IMR-90 (cell line): ENCODE results near the gene DBN1. TPM values are rescaled to one million over a fixed set of nuclear protein-coding genes. Genes with fewer than 3 reads are reported as not detected.

ENCODE experiments used
- ATAC-seq: fragments of 200-7000 bp; cut with Tn5 transposase; 2 replicates; pipeline ENCODE4 v1.9.1; 2020; ENCODE audit warnings: low read depth, mild to moderate bottlenecking, moderate library complexity
- BruUV-seq: library from RNA; stranded (reverse); fragments of 400-500 nt; replicated peaks from 2 replicates; lab custom pipeline; 2021; lab: Mats Ljungman, UMichigan
- CTCF ChIA-PET: fragments of 300-600 bp; formaldehyde crosslinking; extraction: SDS; loops from one replicate; lab custom pipeline; 2021; ENCODE audit warnings: antibody characterized with exemption; lab: Yijun Ruan, JAX
- POLR2A ChIA-PET: fragments of 300-600 bp; sonication (Branson Sonifier 250); formaldehyde crosslinking; loops from one replicate; lab custom pipeline; 2022; ENCODE audit warnings: antibody characterized with exemption; ENCODE audit not compliant: unreplicated experiment; lab: Charles Lee
- DNase-seq: peaks from one replicate; pipeline ENCODE4 v3.0.0; 2013
- H2AFZ ChIP-seq: replicated peaks from 2 replicates; pipeline ENCODE3; 2013; ENCODE audit warnings: low read length, mild to moderate bottlenecking; ENCODE audit not compliant: poor library complexity
- H2AK5ac ChIP-seq: 2 replicates; pipeline ENCODE4 v1.6.1; 2013; ENCODE audit warnings: low read depth, low read length, inconsistent platforms
- H2AK9ac ChIP-seq: replicated peaks from 2 replicates; pipeline ENCODE3; 2013; ENCODE audit warnings: mild to moderate bottlenecking, low read depth, low read length, moderate library complexity; ENCODE audit not compliant: poor library complexity
- H2BK120ac ChIP-seq: 2 replicates; pipeline ENCODE4 v1.6.1; 2013; ENCODE audit warnings: low read depth, low read length, inconsistent platforms
- H2BK15ac ChIP-seq: 3 replicates; pipeline ENCODE4 v1.6.1; 2013; ENCODE audit warnings: low read depth, low read length, inconsistent platforms
- H2BK20ac ChIP-seq: 2 replicates; pipeline ENCODE4 v1.6.1; 2013; ENCODE audit warnings: low read depth, mild to moderate bottlenecking, inconsistent platforms, low read length, moderate library complexity
- H2BK5ac ChIP-seq: 2 replicates; pipeline ENCODE4 v1.6.1; 2013; ENCODE audit warnings: mild to moderate bottlenecking, low read depth, low read length, inconsistent platforms; ENCODE audit not compliant: poor library complexity, severe bottlenecking
- H3K14ac ChIP-seq: replicated peaks from 2 replicates; pipeline ENCODE4 v1.6.1; 2013; ENCODE audit warnings: low read depth, low read length, inconsistent platforms
- H3K18ac ChIP-seq: 2 replicates; pipeline ENCODE4 v1.6.1; 2013; ENCODE audit warnings: low read depth, low read length, control low read depth
- H3K23ac ChIP-seq: 2 replicates; pipeline ENCODE4 v1.6.1; 2013; ENCODE audit warnings: low read depth, low read length, inconsistent platforms
- H3K27ac ChIP-seq: 2 replicates; pipeline ENCODE4 v1.5.1; 2013; ENCODE audit warnings: mild to moderate bottlenecking, control low read depth, low read length; ENCODE audit not compliant: insufficient read depth
- H3K27me3 ChIP-seq: 2 replicates; pipeline ENCODE4 v1.6.1; 2013; ENCODE audit warnings: low read length; ENCODE audit not compliant: control insufficient read depth, insufficient read depth
- H3K36me3 ChIP-seq: 2 replicates; pipeline ENCODE4 v1.6.1; 2013; ENCODE audit warnings: low read length, mixed read lengths; ENCODE audit not compliant: control insufficient read depth, insufficient read depth
- H3K4ac ChIP-seq: 2 replicates; pipeline ENCODE4 v1.6.1; 2013; ENCODE audit warnings: low read depth, low read length, inconsistent platforms
- H3K4me1 ChIP-seq: 2 replicates; pipeline ENCODE4 v1.6.1; 2013; ENCODE audit warnings: low read length, mixed read lengths; ENCODE audit not compliant: control insufficient read depth, insufficient read depth
- H3K4me2 ChIP-seq: 2 replicates; pipeline ENCODE4 v1.6.1; 2013; ENCODE audit warnings: low read depth, mild to moderate bottlenecking, control low read depth, low read length, moderate library complexity
- H3K4me3 ChIP-seq: 2 replicates; pipeline ENCODE4 v1.5.1; 2013; ENCODE audit warnings: low read depth, mild to moderate bottlenecking, control low read depth, low read length, moderate library complexity; ENCODE audit not compliant: insufficient read depth
- H3K56ac ChIP-seq: 2 replicates; pipeline ENCODE4 v1.6.1; 2013; ENCODE audit warnings: low read length, inconsistent platforms; ENCODE audit not compliant: insufficient read depth; ENCODE audit errors: extremely low read depth
- H3K79me1 ChIP-seq, 2 experiments: 2 replicates each; pipeline ENCODE4 v1.6.1; 2013; ENCODE audit warnings: low read length in 2 of 2, inconsistent platforms in 1 of 2, low read depth in 1 of 2
- H3K9ac ChIP-seq: 2 replicates; pipeline ENCODE4 v1.6.1; 2013; ENCODE audit warnings: low read depth, low read length, control low read depth
- H3K9me1 ChIP-seq: 2 replicates; pipeline ENCODE4 v1.6.1; 2013; ENCODE audit warnings: low read length, inconsistent platforms; ENCODE audit not compliant: insufficient read depth
- H3K9me3 ChIP-seq: 2 replicates; pipeline ENCODE4 v1.6.1; 2013; ENCODE audit warnings: low read length; ENCODE audit not compliant: control insufficient read depth, insufficient read depth
- H4K20me1 ChIP-seq: 2 replicates; pipeline ENCODE4 v1.6.1; 2013; ENCODE audit warnings: low read length, inconsistent platforms; ENCODE audit not compliant: insufficient read depth
- H4K5ac ChIP-seq: 2 replicates; pipeline ENCODE4 v1.6.1; 2013; ENCODE audit warnings: mild to moderate bottlenecking, low read depth, low read length, control low read depth
- H4K8ac ChIP-seq, 2 experiments: 2 replicates each; pipeline ENCODE4 v1.6.1; 2013; ENCODE audit warnings: low read depth in 2 of 2, low read length in 2 of 2, control low read depth in 1 of 2, inconsistent platforms in 1 of 2
- H4K91ac ChIP-seq: 2 replicates; pipeline ENCODE4 v1.6.1; 2013; ENCODE audit warnings: low read depth, low read length, inconsistent platforms; ENCODE audit not compliant: insufficient read depth
- CEBPB ChIP-seq: IDR thresholded peaks from 2 replicates; pipeline ENCODE4 v1.6.1; 2012; ENCODE audit warnings: low read depth, low read length, improper control_type of control experiment
- RCOR1 ChIP-seq: IDR thresholded peaks from 2 replicates; pipeline ENCODE4 v1.6.1; 2012; ENCODE audit warnings: mild to moderate bottlenecking, low read length, improper control_type of control experiment; ENCODE audit not compliant: insufficient replicate concordance
- WGBS, 2 experiments: methylation state at CpG; one replicate each; pipeline versions ENCODE4 v1.1.5 to v1.1.7; 2013; ENCODE audit warnings: missing lambda C conversion rate in 2 of 2; ENCODE audit not compliant: insufficient read length in 1 of 2; ENCODE audit errors: extremely low coverage in 2 of 2; 5-methylcytosine and 5-hydroxymethylcytosine counted together
- dilution Hi-C: fragments of 300-500 bp; cut with HindIII; formaldehyde crosslinking; loops from one replicate; pipeline ENCODE4 v1.14.3; 2018; ENCODE audit warnings: low sequenced_read_pairs; ENCODE audit not compliant: unreplicated experiment
- in situ Hi-C: fragments of 300-500 bp; cut with MboI; formaldehyde crosslinking; loops from 3 replicates; pipeline ENCODE4 v1.14.3; 2019; ENCODE audit warnings: low sequenced_read_pairs, inconsistent platforms, mixed read lengths
- intact Hi-C: fragments of 100-400 bp; cut with micrococcal nuclease; formaldehyde crosslinking; loops from 2 replicates; pipeline ENCODE4 v1.10.0; 2022
- polyA plus RNA-seq, 3 experiments: library from polyadenylated mRNA; depleted of rRNA; stranded (reverse); fragments of >200 nt; gene quantifications; 2 replicates each; pipeline ENCODE4 v1.2.3, GENCODE V29; 2012; ENCODE audit warnings: low replicate concordance in 1 of 3
- total RNA-seq: library from RNA; depleted of rRNA; stranded (reverse); fragments of >200 nt; gene quantifications from 2 replicates; pipeline ENCODE4 v1.2.3, GENCODE V29; 2012

DBN1 gene
- total and polyA plus RNA-seq, 2 of the 4 experiments (the other 2 are of a cell fraction), result 122 to 187 TPM

- H3K18ac ChIP-seq, result no peak overlapping the region
- H3K4me2 ChIP-seq, result no peak overlapping the region
- H2AFZ ChIP-seq, result no peak overlapping the region
- in situ Hi-C loops (loop anchor here (5.0 kb wide), 2 partner anchors 41 to 136 kb away; partner anchors contain the start of genes F12 and MXD3), intact Hi-C loops (no loop called here), dilution Hi-C loops (no loop called here)
- peak overlapping the region in 1 of 2 experiments; percentile 66; a peak in 1 of 4 replicates for H4K8ac ChIP-seq
- H3K27me3 ChIP-seq, result no peaks in the 10 kb centered on the region
- TF ChIP-seq CEBPB (peak; percentile 87), RCOR1 (no peak)
- no peak overlapping the region for H2BK5ac ChIP-seq
- peaks cover 10% of the 10 kb centered on the region for H3K4me1 ChIP-seq
- no peak overlapping the region for H2BK15ac ChIP-seq
- POLR2A ChIA-PET, result no interaction called here
- no peak overlapping the region; the same call in 1 of the 2 replicates for H3K4ac ChIP-seq
- CTCF ChIA-PET, result interaction anchor here (0.7 to 4.7 kb wide), 2 partner anchors 44 to 58 kb away, joined by 3 to 28 read pairs; no protein-coding TSS in a partner anchor
- H3K27ac ChIP-seq, result no peak overlapping the region
- no peak overlapping the region for H2BK20ac ChIP-seq
- no peak overlapping the region for H2BK120ac ChIP-seq
- no peak overlapping the region for H3K23ac ChIP-seq
- WGBS, 2 experiments, result 100% methylated on average over 1 of the region's 6 CpGs; no CpG with 5 or more reads in 1 of the 2 experiments
- no peaks in the 10 kb centered on the region for H3K36me3 ChIP-seq
- no peak overlapping the region for H4K5ac ChIP-seq
- DNase-seq, result no peak
- peaks cover 4% of the 10 kb centered on the region; the same call in 1 of the 2 replicates for H3K9me1 ChIP-seq
- no peak overlapping the region for H3K4me3 ChIP-seq
- peaks cover 0 to 4% of the 10 kb centered on the region in 2 experiments; a peak in 1 of 4 replicates for H3K79me1 ChIP-seq
- H3K14ac ChIP-seq, result no peak overlapping the region
- peak overlapping the region; percentile 45 for H2AK9ac ChIP-seq
- H3K56ac ChIP-seq, result no peak overlapping the region
- H4K20me1 ChIP-seq, result peaks cover 11% of the 10 kb centered on the region; the same call in 1 of the 2 replicates
- no peaks in the 10 kb centered on the region for H3K9me3 ChIP-seq
- no peak overlapping the region for H3K9ac ChIP-seq
- H2AK5ac ChIP-seq, result no peak overlapping the region
- BruUV-seq, result no TSS peak
- no peak for ATAC-seq
- no peak overlapping the region for H4K91ac ChIP-seq
These were observed 25.0 kb downstream of the DBN1 start for GRCh38 chr5:177448244-177448950.
